ENCODE results near the gene ATP8B3. TPM values are rescaled to one million over a fixed set of nuclear protein-coding genes. Genes with fewer than 3 reads are reported as not detected.

ATP8B3 gene
- total and polyA plus RNA-seq, 9 of the 15 experiments (the other 6 are each of a cell fraction or from before 2014, with no cell fraction given) = 1.2 to 12.3 (median 3.8) TPM

DNA sequence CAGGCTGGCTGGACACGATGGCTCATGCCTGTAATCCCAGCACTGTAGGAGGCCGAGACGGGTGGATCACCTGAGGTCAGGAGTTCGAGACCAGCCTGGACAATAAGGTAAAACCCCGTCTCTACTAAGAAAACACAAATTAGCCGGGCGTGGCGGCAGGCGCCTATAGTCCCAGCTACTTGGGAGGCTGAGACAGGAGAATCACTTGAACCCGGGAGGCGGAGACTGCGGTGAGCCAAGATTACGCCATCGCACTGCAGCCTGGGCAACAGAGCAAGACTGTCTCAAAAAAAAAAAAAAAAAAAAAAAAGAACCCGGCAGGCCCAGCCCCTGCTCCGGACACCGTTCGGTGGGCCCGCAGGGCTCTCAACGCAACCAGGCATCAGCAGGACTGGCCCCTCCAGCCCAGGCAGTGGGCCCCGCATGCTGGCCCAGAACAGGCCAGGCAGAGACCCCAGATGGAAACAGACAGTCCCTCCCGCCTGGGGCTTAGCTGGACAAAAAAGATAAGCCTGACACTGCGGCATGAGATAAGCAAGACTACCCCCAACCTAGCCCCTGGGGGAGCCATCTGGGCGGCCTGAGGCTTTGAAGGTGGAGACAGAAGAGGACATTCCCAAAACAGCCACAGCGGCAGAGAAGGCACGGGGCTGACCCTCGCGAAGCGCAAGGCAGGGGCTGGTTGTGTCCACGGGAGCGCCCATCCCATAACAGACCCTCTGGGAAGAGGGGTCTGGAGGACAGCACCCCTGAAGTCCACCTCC is 24.6 kb upstream of the ATP8B3 start (continued):
- no peak for TF ChIP-seq PCBP2 (IDR thresholded peaks at IDR 0.05; ENCODE audit: low read depth, low read length, poor library complexity, severe bottlenecking)
- TF ChIP-seq PTBP1 (IDR thresholded peaks at IDR 0.05; ENCODE audit: low read depth, low read length) = 0 out of 2 replicates have a peak, but pooled peaks have one; percentile 52
- no peak for TF ChIP-seq NCOA6 (IDR thresholded peaks at IDR 0.05)
- no peak for TF ChIP-seq ZNF408 (CRISPR knock-in tag; IDR thresholded peaks at IDR 0.05; ENCODE audit: low read depth)
- TF ChIP-seq TCFL5 (CRISPR knock-in tag; conservative IDR thresholded peaks at IDR 0.05) = no peak
- no peak for TF ChIP-seq ZNF253 (CRISPR knock-in tag; conservative IDR thresholded peaks at IDR 0.05)
- no peak for TF ChIP-seq DNMT1 (IDR thresholded peaks at IDR 0.05)
- TF ChIP-seq STAT5A (IDR thresholded peaks at IDR 0.05; ENCODE audit: borderline replicate concordance, low read length) = peak; percentile 81; the same call in 1 of the 2 replicates
- TF ChIP-seq MCM3 (IDR thresholded peaks at IDR 0.05) = no peak
- TF ChIP-seq, protein P1, sequence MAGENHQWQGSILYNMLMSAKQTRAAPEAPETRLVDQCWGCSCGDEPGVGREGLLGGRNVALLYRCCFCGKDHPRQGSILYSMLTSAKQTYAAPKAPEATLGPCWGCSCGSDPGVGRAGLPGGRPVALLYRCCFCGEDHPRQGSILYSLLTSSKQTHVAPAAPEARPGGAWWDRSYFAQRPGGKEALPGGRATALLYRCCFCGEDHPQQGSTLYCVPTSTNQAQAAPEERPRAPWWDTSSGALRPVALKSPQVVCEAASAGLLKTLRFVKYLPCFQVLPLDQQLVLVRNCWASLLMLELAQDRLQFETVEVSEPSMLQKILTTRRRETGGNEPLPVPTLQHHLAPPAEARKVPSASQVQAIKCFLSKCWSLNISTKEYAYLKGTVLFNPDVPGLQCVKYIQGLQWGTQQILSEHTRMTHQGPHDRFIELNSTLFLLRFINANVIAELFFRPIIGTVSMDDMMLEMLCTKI (IDR thresholded peaks at IDR 0.05; ENCODE audit: partially characterized antibody) = no peak
- no peak for TF ChIP-seq ZNF41 (CRISPR knock-in tag; conservative IDR thresholded peaks at IDR 0.05)
- TF ChIP-seq ETS2 (tag; IDR thresholded peaks at IDR 0.05; ENCODE audit: borderline replicate concordance, poor library complexity, severe bottlenecking) = no peak
- no peak for TF ChIP-seq ZNF668 (CRISPR knock-in tag; IDR thresholded peaks at IDR 0.05)
- no peak for TF ChIP-seq CBX3 (IDR thresholded peaks at IDR 0.05; ENCODE audit: borderline replicate concordance in 1 of 2, low read length in 2 of 2)
- TF ChIP-seq TBP (optimal IDR thresholded peaks at IDR 0.05; ENCODE audit: low read depth, low read length) = no peak
- TF ChIP-seq CBX2 (IDR thresholded peaks at IDR 0.05; ENCODE audit: insufficient read depth, low read length, poor library complexity, severe bottlenecking) = no peak
- TF ChIP-seq CC2D1A (IDR thresholded peaks at IDR 0.05) = peak; percentile 30; the same call in 1 of the 2 replicates
- no peak for TF ChIP-seq HSF4 (CRISPR knock-in tag; IDR thresholded peaks at IDR 0.05; ENCODE audit: borderline replicate concordance)
- no peak for TF ChIP-seq PHTF2 (CRISPR knock-in tag; IDR thresholded peaks at IDR 0.05)
- no peak for TF ChIP-seq TGIF2 (CRISPR knock-in tag; IDR thresholded peaks at IDR 0.05)
- TF ChIP-seq GATAD2B (IDR thresholded peaks at IDR 0.05; ENCODE audit: borderline replicate concordance) = peak; percentile 80
- no peak for TF ChIP-seq KLF13 (tag; IDR thresholded peaks at IDR 0.05; ENCODE audit: borderline replicate concordance, low read depth)
- TF ChIP-seq NRF1 (conservative IDR thresholded peaks at IDR 0.05 in 1 of 2, IDR thresholded peaks at IDR 0.05 in 1 of 2) = peak in 1 of 2 experiments; percentile 33; a peak in 1 of 4 replicates
- no peak for TF ChIP-seq HMG20B (CRISPR knock-in tag; IDR thresholded peaks at IDR 0.05)
- TF ChIP-seq, protein P2, sequence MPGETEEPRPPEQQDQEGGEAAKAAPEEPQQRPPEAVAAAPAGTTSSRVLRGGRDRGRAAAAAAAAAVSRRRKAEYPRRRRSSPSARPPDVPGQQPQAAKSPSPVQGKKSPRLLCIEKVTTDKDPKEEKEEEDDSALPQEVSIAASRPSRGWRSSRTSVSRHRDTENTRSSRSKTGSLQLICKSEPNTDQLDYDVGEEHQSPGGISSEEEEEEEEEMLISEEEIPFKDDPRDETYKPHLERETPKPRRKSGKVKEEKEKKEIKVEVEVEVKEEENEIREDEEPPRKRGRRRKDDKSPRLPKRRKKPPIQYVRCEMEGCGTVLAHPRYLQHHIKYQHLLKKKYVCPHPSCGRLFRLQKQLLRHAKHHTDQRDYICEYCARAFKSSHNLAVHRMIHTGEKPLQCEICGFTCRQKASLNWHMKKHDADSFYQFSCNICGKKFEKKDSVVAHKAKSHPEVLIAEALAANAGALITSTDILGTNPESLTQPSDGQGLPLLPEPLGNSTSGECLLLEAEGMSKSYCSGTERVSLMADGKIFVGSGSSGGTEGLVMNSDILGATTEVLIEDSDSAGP (CRISPR knock-in tag; IDR thresholded peaks at IDR 0.05) = no peak
- no peak for TF ChIP-seq ZNF561 (CRISPR knock-in tag; conservative IDR thresholded peaks at IDR 0.05)
- TF ChIP-seq HDGF (IDR thresholded peaks at IDR 0.05) = no peak
- no peak for TF ChIP-seq ZBTB1 (CRISPR knock-in tag; IDR thresholded peaks at IDR 0.05; ENCODE audit: borderline replicate concordance, low read depth)
- TF ChIP-seq SMAD2 (IDR thresholded peaks at IDR 0.05; ENCODE audit: low read depth, low read length) = no peak
